ENCODE measurements around the gene ENPP1.

Gene ENPP1

GRCh38 chr6:131917763-131918649 is 110.2 kb downstream of the ENPP1 start:
- no peak for DNase-seq

- DNase-seq: no peak
These were observed 111.0 kb downstream of the ENPP1 start for GRCh38 chr6:131918650-131919355.

DNA sequence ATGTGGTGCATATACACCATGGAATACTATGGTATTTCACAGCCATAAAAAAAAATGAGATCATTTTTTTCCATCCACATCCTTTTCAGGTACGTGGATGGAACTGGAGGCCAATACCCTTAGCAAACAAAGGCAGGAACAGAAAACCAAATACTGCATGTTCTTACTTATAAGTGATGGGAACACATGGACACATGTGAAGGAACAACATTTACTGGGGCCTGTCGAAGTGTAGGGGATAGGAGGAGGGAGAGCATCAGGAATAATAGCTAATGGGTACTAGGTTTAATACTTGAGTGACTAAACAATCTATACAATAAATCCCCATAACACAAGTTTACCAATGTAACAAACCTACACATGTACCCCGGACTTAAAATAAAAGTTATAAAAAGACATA is 112.8 kb downstream of the ENPP1 start:
- DNase-seq: no peak

GRCh38 chr6:131923356-131923755 is 115.5 kb downstream of the ENPP1 start:
- DNase-seq: no peak

GRCh38 chr6:131924881-131925474 is 117.2 kb downstream of the ENPP1 start:
- DNase-seq: no peak

DNA sequence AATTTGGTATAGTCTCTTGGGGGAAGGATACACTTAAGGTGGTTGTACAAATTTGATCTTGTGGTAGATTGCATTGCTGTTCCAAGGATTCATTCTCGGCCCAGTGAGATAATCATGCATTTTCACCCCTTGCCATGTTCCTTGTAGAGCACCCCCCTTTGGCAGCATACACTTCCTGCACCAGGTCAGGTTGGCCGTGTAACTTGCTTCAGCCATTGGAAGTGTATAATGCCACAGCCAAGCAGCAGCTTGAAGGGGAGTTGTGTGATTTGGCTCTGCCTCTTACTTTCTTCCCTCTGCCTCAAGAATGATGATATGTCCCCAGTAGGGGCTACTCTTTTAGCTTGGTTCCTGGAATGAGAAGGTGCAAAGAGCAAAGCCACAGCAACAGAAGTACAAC is 121.4 kb downstream of the ENPP1 start:
- no peak for DNase-seq

- no peak for DNase-seq
These were observed 122.2 kb downstream of the ENPP1 start for GRCh38 chr6:131929976-131930375.

DNA sequence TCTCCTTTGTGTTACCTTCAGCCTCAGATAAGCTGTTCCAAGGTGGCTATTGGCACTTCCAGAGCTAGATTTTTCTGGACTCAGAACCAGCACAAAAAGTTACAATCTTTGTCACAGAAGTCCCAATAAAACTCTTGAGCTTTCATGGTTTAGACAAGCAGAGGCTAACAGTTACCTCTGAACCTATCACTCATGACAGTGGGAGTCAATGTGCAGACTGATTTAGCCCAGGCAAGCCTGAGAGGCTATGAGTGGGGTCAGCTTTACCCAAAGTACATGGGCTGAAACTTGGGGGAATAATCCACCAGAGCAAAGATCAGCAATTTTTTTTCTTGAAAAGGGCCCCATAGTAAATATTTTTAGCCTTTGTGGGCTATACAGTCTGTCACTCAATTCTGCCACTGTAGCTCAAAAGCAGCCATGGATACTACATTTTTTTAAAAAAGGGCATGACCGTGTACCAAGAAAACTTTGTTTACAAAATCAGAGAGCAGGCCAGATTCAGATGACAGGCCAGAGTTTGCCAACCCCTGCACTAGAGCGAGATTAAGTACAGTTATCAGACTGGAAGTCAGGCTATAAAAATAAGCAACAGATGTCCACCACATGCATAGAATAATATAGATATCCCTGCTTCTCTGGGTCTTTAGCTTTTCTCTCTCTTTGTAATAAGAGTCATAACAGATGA is 123.4 kb downstream of the ENPP1 start:
- DNase-seq: no peak

DNA sequence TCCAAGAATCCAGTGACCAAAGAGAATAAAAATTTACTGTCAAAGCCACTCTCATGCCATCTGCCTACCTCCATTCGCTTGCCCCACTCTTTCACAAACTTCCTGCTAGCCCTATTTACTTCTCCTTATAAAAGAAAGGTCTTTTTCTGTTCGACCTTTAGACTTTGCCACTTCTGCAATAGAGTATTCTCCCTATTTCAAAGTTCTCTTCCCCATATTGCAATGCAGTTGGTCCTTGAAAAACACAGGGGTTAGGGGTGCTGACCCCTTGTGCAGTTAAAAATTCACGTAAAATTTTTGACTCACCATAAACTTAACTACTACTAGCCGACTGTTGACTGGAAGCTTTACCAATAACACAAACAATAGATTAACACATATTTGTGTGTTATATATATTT is 128.3 kb downstream of the ENPP1 start:
- no peak for DNase-seq

DNA sequence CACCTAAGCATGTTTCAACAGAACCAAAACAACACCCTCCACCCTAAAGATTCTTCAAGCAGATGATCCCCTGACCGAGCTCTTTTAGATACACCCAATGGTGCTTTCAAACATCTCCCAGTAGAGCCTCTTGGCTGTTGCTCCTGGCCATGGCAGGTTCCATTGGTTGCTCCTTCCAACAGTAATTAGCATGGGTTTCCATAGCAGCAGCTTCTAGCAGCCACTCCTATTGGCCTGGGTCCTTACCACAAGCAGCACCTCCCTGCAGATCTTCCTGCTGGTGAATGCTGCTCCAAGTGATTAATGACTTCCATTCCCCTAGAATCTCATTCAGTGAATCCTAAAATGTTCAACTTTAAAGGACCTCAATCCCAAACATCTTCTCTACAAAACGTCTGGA is 129.4 kb downstream of the ENPP1 start:
- no peak for DNase-seq

- DNase-seq: no peak
These were observed 130.1 kb downstream of the ENPP1 start for GRCh38 chr6:131937703-131938631.

All from CD4-positive, alpha-beta T cell treated with Interleukin-17A for 4 hours (primary cell).